HG02610 (cell line): ENCODE data around the gene TRPC4AP.

Source experiments
- ATAC-seq: cut with Tn5 transposase; IDR thresholded peaks from one replicate; pipeline ENCODE4 v1.9.1; 2021; ENCODE audit warnings: mild to moderate bottlenecking, moderate library complexity; ENCODE audit not compliant: unreplicated experiment

Gene TRPC4AP

GRCh38 chr20:35018590-35019371 is 73.8 kb downstream of the TRPC4AP start:
- ATAC-seq, result no peak

- ATAC-seq, result no peak
Observed at GRCh38 chr20:35017099-35017835, 75.3 kb downstream of the TRPC4AP start.

- no peak for ATAC-seq
Observed at GRCh38 chr20:35015863-35016193, 76.8 kb downstream of the TRPC4AP start.

- ATAC-seq, result no peak
Observed at GRCh38 chr20:35014537-35014936, 78.1 kb downstream of the TRPC4AP start.

GRCh38 chr20:35013421-35014411 is 78.9 kb downstream of the TRPC4AP start:
- no peak for ATAC-seq

- no peak for ATAC-seq
Observed at GRCh38 chr20:35012227-35013069, 80.2 kb downstream of the TRPC4AP start.

GRCh38 chr20:35011589-35012226 is 80.9 kb downstream of the TRPC4AP start:
- no peak for ATAC-seq

- no peak for ATAC-seq
Observed at GRCh38 chr20:35010405-35011192, 82.0 kb downstream of the TRPC4AP start.

- ATAC-seq, result no peak
Observed at GRCh38 chr20:35009665-35010328, 82.8 kb downstream of the TRPC4AP start.

- ATAC-seq, result no peak
Observed at GRCh38 chr20:35008411-35009342, 83.9 kb downstream of the TRPC4AP start.

GRCh38 chr20:35007891-35008290 is 84.7 kb downstream of the TRPC4AP start:
- no peak for ATAC-seq

GRCh38 chr20:35007413-35007812 is 85.2 kb downstream of the TRPC4AP start:
- no peak for ATAC-seq

- no peak for ATAC-seq
Observed at GRCh38 chr20:35006531-35006971, 86.1 kb downstream of the TRPC4AP start.

GRCh38 chr20:35006009-35006408 is 86.6 kb downstream of the TRPC4AP start:
- ATAC-seq, result no peak

- no peak for ATAC-seq
Observed at GRCh38 chr20:35005463-35005961, 87.1 kb downstream of the TRPC4AP start.

- no peak for ATAC-seq
Observed at GRCh38 chr20:35004749-35005462, 87.7 kb downstream of the TRPC4AP start.
